ENCODE data around the gene FCGR2B.
"Not testable (repeated sequence)": the region's sequence is repeated elsewhere in the genome, so short reads cannot be mapped to it uniquely, and the experiment has no call there.

Gene FCGR2B

GRCh38 chr1:161698302-161698701 lies 35.4 kb downstream of the FCGR2B start:
- not testable (repeated sequence) for DNase-seq (ENCODE audit: low read depth, low spot score); H3K27ac ChIP-seq

GRCh38 chr1:161702250-161702649 lies 39.3 kb downstream of the FCGR2B start:
- DNase-seq (ENCODE audit: low read depth, low spot score), result no peak

DNA sequence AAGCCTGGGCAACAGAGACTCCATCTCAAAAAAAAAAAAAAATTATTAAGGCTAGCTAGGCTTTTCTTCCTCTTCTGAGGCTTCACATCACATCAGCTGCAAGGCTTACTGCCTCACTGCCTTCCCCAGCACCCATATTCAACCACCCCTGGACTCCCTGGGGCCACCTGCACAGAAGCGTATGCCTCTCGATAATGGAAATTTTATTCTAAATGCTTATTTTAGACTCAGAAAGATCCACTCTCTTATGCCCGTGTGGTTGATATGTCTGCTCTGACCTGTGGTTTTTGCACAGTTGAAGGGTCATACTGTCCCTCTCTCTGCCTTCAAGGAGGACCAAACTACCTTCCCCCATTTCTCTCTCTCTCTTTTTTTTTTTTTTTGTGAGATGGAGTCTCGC lies 42.6 kb downstream of the FCGR2B start:
- DNase-seq (ENCODE audit: low read depth, low spot score), result no peak
- H3K27ac ChIP-seq, result peak overlapping the region; percentile 88

More at GRCh38 chr1:161702250-161702649, 39.3 kb downstream of the FCGR2B start:
- no peak overlapping the region for H3K27ac ChIP-seq

DNA sequence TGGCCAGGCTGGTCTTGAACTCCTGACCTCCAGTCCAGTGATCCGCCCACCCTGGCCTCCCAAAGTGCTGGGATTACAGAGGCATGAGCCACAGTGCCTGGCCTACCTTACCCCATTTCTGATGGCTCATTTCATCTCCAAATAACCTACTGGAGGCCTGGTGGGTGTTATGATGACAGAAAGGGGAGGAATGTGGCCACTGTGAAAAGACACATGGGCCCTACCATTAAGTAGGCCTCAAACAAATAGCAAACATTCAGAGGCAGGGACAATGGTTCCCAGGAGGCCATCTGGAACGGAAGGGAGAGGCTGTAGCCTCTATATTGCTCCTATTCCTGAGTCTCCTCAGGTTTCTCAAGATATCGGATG lies 43.2 kb downstream of the FCGR2B start:
- no peak for DNase-seq (ENCODE audit: low read depth, low spot score)
- H3K27ac ChIP-seq, result peak overlapping the region; percentile 88

DNA sequence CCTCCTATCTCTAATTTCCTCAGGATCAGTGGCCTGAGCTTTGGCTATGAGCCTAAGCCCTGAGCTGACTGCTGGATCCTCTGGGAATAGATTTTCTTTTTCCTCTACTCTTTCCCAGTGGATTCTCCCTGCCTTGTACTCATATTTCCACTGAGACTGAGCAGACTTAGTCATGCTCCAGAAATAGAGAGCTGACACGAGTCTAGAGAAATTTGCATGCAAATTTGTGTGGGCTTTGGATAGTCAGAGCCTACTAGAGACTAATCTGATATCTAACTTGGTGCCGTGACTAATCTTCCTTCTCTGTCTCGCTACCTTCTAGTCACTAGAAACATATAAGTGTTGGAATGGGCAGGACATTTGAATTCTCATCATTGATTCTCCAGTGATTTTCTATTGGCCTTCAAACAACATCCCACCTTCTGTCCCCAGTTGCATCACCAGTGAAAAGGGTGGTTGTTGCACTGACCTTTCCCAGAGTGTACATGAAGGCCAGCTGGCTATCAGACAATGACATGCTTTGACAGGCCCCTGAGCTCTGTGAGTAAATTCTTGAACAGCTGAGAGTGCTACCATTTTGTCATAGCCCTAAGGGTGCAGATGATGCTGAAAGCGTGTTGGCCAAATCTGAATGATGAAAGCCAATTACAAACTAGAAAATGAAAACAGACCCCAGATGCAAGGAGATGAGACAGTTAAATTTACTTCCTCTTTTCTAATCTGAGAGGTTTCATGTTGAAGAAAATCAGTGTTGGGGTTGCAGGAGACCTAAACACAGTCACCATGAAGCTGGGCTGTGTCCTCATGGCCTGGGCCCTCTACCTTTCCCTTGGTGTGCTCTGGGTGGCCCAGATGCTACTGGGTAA lies 43.8 kb downstream of the FCGR2B start, which contains the start of gene FCRLA:
TSS of gene FCRLA (plus strand) at position 748 of the 866 bp plus-strand sequence. CDS start at position 784, 36 bp downstream.
- peak within 1 kb of the TSS; percentile 88 for H3K27ac ChIP-seq
- peak; percentile 60 for DNase-seq (ENCODE audit: low read depth, low spot score)

- DNase-seq (ENCODE audit: low read depth, low spot score), result no peak
- peak overlapping the region; percentile 88 for H3K27ac ChIP-seq
Observed at GRCh38 chr1:161707503-161707902, 44.6 kb downstream of the FCGR2B start.

GRCh38 chr1:161709373-161709772 lies 46.4 kb downstream of the FCGR2B start:
- no peak for DNase-seq (ENCODE audit: low read depth, low spot score)
- no peak overlapping the region for H3K27ac ChIP-seq

GRCh38 chr1:161710560-161710959 lies 47.6 kb downstream of the FCGR2B start:
- no peak for DNase-seq (ENCODE audit: low read depth, low spot score)
- no peak overlapping the region for H3K27ac ChIP-seq

DNA sequence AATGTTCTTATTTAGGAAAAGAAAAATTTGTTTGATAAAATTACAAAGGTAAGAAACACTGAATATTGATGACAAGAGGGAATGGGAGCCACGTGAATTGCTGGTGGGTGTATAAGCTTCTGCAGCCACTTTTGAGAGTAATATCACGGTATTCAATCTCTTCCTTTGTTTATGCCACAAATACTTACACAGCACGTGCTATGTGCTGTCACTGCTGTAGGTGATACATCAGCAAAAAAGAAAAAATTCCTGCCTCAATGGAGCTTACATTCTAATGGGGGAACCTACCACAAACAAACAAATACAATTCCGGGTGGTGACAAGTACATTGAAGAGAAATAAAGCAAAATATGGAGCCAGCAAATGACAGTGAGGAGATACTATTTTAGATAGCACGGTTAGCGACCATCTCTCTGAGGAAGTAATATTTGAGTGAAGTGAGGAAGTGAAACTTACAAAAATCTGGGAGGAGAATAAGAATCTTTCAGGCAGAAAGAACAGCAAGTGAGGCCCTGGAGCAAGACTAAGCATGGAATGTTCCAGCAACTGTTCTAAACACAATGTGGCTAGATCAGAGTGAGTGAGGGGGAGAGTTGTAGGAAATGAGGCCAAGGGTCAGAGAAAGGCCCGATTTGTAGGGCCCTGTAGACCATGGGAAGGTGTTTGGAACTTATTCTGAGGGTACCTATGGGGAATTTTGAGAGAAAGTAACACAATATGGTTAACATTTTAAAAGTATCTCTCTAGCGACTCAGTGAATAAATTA lies 55.8 kb downstream of the FCGR2B start:
- DNase-seq (ENCODE audit: low read depth, low spot score), result no peak
- H3K27ac ChIP-seq, result no peak overlapping the region

GRCh38 chr1:161719325-161719611 lies 56.3 kb downstream of the FCGR2B start:
- H3K27ac ChIP-seq, result no peak overlapping the region
- no peak for DNase-seq (ENCODE audit: low read depth, low spot score)

DNA sequence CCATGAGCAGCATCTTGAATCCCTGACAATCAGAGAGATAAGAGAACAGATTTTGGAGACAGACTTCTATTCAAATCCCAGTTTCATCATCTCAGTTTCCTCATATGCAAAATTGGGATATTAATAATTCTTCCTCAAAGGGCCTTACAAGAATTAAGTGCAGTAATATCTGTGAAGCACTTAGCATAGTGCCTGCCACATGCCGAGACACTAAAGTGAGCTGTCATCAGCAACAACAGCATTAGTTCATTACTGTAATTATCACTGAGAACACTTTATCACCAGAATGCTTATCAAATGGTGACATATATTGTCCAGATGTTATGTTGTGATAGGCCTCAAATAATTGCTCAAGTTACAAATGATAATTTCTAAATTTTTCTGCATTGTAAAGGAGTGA lies 57.5 kb downstream of the FCGR2B start:
- H3K27ac ChIP-seq, result no peak overlapping the region
- DNase-seq (ENCODE audit: low read depth, low spot score), result no peak

DNA sequence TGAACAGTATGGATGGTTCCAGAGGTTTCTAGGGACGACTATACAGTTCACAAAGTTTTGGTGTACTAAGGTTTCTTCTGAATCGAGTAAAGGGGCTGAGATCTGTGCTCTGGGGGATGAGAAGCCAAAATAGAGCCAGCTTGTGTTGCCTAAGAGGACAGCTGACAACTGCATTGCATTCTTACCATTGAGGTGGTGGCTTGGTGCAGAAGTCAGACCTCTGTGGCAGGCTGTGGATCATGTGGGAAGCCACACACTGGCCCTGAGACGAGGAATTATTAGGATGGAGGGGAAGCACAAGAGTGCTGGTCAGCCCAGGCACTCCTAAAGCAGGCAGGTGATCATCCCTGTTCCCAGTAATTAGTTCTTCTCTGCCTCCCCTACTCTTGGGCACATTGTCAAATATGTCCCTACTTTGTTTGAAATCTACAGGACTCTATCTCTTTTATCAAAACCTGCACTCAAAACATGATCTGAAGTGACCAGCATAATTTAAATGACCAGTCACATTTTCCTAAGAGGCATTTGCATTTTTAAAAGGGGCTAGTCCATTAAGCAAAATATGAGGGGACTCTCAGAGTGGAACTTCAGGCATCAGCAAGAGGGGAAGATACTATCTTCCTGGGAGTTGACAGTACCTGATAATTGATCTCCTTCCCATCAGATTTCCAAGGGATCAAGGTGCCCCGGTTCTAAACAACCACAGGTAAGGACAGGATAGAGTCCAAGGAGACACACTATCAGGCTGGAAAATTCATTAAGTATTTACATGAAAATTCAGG lies 58.2 kb downstream of the FCGR2B start, which contains the start of gene FCRLB:
TSS of gene FCRLB (plus strand) at position 589 of the 782 bp plus-strand sequence. CDS start 1,129 bp downstream, outside the sequence.
- no peak for DNase-seq (ENCODE audit: low read depth, low spot score)
- H3K27ac ChIP-seq, result no peak within 1 kb of the TSS

DNA sequence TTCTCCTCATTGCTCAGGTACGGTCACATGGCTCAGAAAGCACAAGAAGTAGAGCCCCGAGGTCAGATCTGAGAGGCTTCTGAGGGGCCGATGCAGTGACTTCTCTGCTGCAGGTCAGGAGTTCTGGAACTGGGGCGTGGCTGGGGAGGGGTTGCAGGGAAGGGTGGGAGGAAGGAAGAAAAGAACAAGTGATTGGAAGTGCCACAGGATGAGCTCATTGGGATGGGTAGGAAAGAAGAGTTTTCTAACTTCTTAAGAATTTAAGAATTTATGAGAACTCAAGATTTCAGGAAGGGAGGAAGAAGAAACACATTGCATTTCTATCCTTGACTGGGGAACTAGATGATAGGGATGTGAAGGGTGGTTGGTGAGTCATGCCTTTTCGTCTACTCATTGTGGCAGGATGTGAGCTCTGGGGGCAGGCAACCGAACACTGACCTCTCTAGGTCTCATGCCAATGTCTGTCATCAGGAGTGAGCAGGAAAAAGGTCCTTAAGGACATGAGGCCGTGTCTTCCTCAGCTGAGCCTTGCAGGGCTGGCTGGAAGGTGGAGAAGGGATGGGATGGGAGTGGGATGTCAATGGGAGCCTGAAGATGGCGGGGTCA lies 58.9 kb downstream of the FCGR2B start:
- no peak for DNase-seq (ENCODE audit: low read depth, low spot score)
- H3K27ac ChIP-seq, result no peak overlapping the region

- H3K27ac ChIP-seq, result no peak overlapping the region
Observed at GRCh38 chr1:161722406-161722805, 59.5 kb downstream of the FCGR2B start.

DNA sequence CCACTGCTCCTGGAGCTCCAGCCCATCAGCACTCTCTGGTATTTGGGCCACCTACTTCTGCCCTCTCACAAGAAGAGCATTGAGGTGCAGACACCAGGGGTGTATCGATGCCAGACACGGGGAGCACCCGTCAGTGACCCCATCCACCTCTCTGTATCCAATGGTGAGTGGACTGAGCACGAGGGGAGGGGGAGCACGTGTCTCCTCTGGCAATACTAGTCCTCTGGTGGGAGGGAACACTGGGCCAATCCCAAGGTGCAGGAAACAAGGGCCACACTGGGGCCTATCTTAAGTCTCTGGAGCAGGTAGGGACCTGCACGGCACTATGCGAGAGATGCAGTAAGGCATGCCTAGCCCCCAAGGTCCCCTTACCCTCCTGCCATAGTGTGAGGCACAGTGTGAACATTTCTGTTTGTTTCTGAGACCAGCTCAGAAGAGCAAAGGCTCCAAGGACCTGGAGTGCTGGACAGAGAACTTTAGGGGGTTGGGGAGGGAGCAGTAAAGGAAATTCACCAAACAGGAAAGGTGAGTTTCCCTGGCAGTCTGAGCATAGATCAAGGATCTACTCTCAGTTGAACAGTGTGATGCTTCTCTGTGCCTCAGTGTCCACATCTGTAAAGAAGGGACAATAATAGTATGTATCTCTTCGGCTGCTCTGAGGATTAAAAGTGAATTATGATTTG lies 60.7 kb downstream of the FCGR2B start:
- DNase-seq (ENCODE audit: low read depth, low spot score), result no peak

More at GRCh38 chr1:161722406-161722805, 59.5 kb downstream of the FCGR2B start:
- DNase-seq (ENCODE audit: low read depth, low spot score), result no peak

DNA sequence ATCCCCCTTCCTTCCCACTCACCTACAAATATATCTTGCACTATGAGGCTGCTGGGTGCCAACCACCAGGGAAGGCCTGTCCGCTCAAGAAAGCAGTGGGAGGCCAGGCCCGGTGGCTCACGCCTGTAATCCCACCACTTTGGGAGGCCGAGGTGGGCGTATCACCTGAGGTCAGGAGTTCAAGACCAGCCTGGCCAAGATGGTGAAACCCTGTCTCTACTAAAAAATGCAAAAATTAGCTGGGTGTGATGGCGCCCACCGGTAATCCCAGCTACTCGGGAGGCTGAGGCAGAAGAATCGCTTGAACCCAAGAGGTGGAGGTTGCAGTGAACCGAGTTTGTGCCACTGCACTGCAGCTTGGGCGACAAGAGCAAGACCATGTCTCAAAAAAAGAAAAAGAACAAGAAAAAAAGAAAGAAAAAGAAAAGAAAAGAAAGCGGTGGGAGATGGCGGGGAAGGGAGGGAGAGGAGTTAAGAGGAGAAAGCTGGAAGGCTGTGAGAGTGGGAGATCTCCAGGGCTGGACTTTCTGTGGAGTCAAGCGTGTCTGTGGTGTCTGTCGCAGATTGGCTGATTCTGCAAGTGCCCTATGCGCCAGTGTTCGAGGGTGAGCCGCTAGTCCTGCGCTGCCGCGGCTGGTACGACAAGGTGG lies 62.4 kb downstream of the FCGR2B start:
- H3K27ac ChIP-seq, result peak overlapping the region; percentile 92

More for the DNA sequence above, 60.7 kb downstream of the FCGR2B start:
- no peak overlapping the region for H3K27ac ChIP-seq

GRCh38 chr1:161725908-161726472 lies 63.0 kb downstream of the FCGR2B start:
- H3K27ac ChIP-seq, result peak overlapping the region; percentile 92
- DNase-seq (ENCODE audit: low read depth, low spot score), result no peak

More for the DNA sequence above, 62.4 kb downstream of the FCGR2B start:
- not testable (repeated sequence) for DNase-seq (ENCODE audit: low read depth, low spot score)

- no peak for DNase-seq (ENCODE audit: low read depth, low spot score)
- peak overlapping the region; percentile 92 for H3K27ac ChIP-seq
Observed at GRCh38 chr1:161726473-161727255, 63.7 kb downstream of the FCGR2B start.
